ENCODE results near the gene SCYGR8.

SCYGR8 gene

GRCh38 chr2:227783404-227784138 lies 37.9 kb downstream of the SCYGR8 start:
- ChIA-PET CTCF (interaction anchor here (0.5 kb wide), 1 partner anchor 382 kb away, joined by 3 read pairs; no protein-coding TSS in a partner anchor), POLR2A (no interaction called here)
- DNase-seq (ENCODE audit: extremely low spot score): no peak
- no peak for TF ChIP-seq NFRKB (IDR thresholded peaks at IDR 0.05)
- no peak for TF ChIP-seq LEF1 (IDR thresholded peaks at IDR 0.05; ENCODE audit: borderline replicate concordance)
- TF ChIP-seq SP1 (IDR thresholded peaks at IDR 0.05): no peak
- no peak for TF ChIP-seq CTBP1 (IDR thresholded peaks at IDR 0.05; ENCODE audit: borderline replicate concordance)
- TF ChIP-seq SUZ12 (IDR thresholded peaks at IDR 0.05): no peak
- no peak for TF ChIP-seq FOXK2 (IDR thresholded peaks at IDR 0.05)
- no peak for TF ChIP-seq FOXM1 (IDR thresholded peaks at IDR 0.05; ENCODE audit: borderline replicate concordance)
- no peak for TF ChIP-seq HDGF (IDR thresholded peaks at IDR 0.05; ENCODE audit: borderline replicate concordance)
- TF ChIP-seq BHLHE40 (IDR thresholded peaks at IDR 0.05; ENCODE audit: borderline replicate concordance): no peak

GRCh38 chr2:227785293-227785692 lies 39.6 kb downstream of the SCYGR8 start:
- ChIA-PET POLR2A (no interaction called here), CTCF (no interaction called here)
- DNase-seq (ENCODE audit: extremely low spot score): no peak
- no peak for TF ChIP-seq SP1 (IDR thresholded peaks at IDR 0.05)
- no peak for TF ChIP-seq CTBP1 (IDR thresholded peaks at IDR 0.05; ENCODE audit: borderline replicate concordance)
- TF ChIP-seq SUZ12 (IDR thresholded peaks at IDR 0.05): no peak
- no peak for TF ChIP-seq L3MBTL2 (conservative IDR thresholded peaks at IDR 0.05)
- TF ChIP-seq LEF1 (IDR thresholded peaks at IDR 0.05; ENCODE audit: borderline replicate concordance): no peak

DNA sequence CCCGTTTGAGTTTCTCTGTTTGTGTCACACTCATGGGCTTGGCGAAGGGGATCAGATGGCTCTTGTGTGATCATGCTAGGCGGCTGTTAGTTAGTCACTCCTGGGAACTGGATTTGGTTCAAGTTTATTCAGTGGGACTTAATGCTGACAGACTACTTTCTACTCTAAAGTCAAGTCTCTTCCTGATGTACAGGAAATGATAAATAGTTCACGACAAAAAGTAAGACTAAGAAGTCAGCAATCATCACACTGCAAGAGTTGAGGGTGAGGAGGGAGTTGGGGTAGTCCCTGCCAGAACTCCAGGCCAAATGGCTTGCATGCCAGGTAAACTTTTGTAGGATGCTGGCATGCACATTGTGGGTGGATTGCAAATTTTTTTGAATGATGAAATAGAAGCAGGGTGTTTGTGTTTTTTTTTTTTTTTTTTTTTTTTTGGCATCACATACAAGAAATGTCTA lies 42.9 kb downstream of the SCYGR8 start:
- POLR2A ChIA-PET: no interaction called here
- TF ChIP-seq HDGF (IDR thresholded peaks at IDR 0.05; ENCODE audit: borderline replicate concordance) (no peak), ELF4 (IDR thresholded peaks at IDR 0.05) (no peak), FOXM1 (IDR thresholded peaks at IDR 0.05; ENCODE audit: borderline replicate concordance) (no peak), FOXA1 (IDR thresholded peaks at IDR 0.05) (no peak), NFRKB (IDR thresholded peaks at IDR 0.05) (no peak), FOXK2 (IDR thresholded peaks at IDR 0.05) (no peak), TARDBP (IDR thresholded peaks at IDR 0.05) (no peak), ARNT (IDR thresholded peaks at IDR 0.05) (no peak), SUZ12 (IDR thresholded peaks at IDR 0.05) (no peak), ZNF384 (IDR thresholded peaks at IDR 0.05) (no peak), SP1 (IDR thresholded peaks at IDR 0.05) (no peak), CTBP1 (IDR thresholded peaks at IDR 0.05; ENCODE audit: borderline replicate concordance) (no peak), BHLHE40 (IDR thresholded peaks at IDR 0.05; ENCODE audit: borderline replicate concordance) (no peak), L3MBTL2 (conservative IDR thresholded peaks at IDR 0.05) (no peak), LEF1 (IDR thresholded peaks at IDR 0.05; ENCODE audit: borderline replicate concordance) (no peak)
- TF ChIP-seq, protein P1, sequence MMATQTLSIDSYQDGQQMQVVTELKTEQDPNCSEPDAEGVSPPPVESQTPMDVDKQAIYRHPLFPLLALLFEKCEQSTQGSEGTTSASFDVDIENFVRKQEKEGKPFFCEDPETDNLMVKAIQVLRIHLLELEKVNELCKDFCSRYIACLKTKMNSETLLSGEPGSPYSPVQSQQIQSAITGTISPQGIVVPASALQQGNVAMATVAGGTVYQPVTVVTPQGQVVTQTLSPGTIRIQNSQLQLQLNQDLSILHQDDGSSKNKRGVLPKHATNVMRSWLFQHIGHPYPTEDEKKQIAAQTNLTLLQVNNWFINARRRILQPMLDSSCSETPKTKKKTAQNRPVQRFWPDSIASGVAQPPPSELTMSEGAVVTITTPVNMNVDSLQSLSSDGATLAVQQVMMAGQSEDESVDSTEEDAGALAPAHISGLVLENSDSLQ (IDR thresholded peaks at IDR 0.05): no peak
- CTCF ChIA-PET: no interaction called here
- DNase-seq (ENCODE audit: extremely low spot score): no peak

DNA sequence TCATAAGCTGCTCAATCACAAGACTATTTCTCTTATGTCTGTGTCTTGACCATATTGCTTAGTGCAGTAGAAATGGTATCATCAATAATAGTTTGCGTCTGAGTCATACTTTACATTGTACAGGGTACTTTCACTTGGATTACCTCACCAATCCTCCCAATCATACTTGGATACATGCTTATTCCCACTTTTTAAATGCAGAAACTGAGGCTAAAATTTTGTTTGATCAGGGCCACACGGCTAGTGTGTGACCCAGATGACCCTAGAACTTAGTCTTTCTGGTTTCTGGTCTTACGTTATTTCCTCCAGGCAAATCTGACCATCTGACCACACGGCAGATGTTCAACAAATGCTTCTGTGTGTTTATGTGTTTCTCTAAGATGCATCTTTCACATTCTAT lies 44.1 kb downstream of the SCYGR8 start:
- CTCF ChIA-PET: no interaction called here
- DNase-seq (ENCODE audit: extremely low spot score): no peak
- TF ChIP-seq FOXM1 (IDR thresholded peaks at IDR 0.05; ENCODE audit: borderline replicate concordance) (no peak), L3MBTL2 (conservative IDR thresholded peaks at IDR 0.05) (no peak), ZNF384 (IDR thresholded peaks at IDR 0.05) (no peak), LEF1 (IDR thresholded peaks at IDR 0.05; ENCODE audit: borderline replicate concordance) (no peak), ELF4 (IDR thresholded peaks at IDR 0.05) (no peak), HDGF (IDR thresholded peaks at IDR 0.05; ENCODE audit: borderline replicate concordance) (no peak), BHLHE40 (IDR thresholded peaks at IDR 0.05; ENCODE audit: borderline replicate concordance) (no peak), CTBP1 (IDR thresholded peaks at IDR 0.05; ENCODE audit: borderline replicate concordance) (no peak), FOXK2 (IDR thresholded peaks at IDR 0.05) (no peak)
- TF ChIP-seq, protein P1 (IDR thresholded peaks at IDR 0.05): no peak
- POLR2A ChIA-PET: no interaction called here

- ChIA-PET CTCF (interaction anchor here (0.6 kb wide), 1 partner anchor 637 kb away, joined by 4 read pairs; no protein-coding TSS in a partner anchor), POLR2A (no interaction called here)
- no peak for TF ChIP-seq SP1 (IDR thresholded peaks at IDR 0.05)
- DNase-seq (ENCODE audit: extremely low spot score): no peak
These were observed 47.5 kb downstream of the SCYGR8 start for GRCh38 chr2:227793148-227793712.
